ENCODE results near the gene USP6.
"Not testable (repeated sequence)": the region's sequence is repeated elsewhere in the genome, so short reads cannot be mapped to it uniquely, and the experiment has no call there.

USP6 gene

DNA sequence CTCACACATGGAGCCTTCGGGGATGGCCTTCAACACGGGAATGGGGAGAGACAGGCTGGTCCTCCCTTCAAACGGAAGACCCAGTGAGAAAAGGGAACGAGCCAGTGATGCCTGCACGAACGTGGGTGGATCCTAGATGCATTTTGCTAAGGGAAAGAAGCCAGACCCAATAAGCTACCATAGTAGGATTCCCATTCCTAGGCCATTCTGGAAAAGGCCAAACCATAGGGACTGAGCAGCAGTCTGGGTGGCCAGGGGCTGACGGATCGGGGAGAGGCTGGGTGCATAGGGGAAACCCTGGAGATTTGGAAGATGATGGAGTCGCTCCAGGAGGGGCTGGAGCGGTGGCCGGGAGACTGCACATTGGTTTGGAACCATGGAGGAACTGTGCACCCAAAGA is 18.7 kb downstream of the USP6 start:
- not testable (repeated sequence) for DNase-seq (ENCODE audit: low read depth in 3 of 3, low spot score in 1 of 3)

DNA sequence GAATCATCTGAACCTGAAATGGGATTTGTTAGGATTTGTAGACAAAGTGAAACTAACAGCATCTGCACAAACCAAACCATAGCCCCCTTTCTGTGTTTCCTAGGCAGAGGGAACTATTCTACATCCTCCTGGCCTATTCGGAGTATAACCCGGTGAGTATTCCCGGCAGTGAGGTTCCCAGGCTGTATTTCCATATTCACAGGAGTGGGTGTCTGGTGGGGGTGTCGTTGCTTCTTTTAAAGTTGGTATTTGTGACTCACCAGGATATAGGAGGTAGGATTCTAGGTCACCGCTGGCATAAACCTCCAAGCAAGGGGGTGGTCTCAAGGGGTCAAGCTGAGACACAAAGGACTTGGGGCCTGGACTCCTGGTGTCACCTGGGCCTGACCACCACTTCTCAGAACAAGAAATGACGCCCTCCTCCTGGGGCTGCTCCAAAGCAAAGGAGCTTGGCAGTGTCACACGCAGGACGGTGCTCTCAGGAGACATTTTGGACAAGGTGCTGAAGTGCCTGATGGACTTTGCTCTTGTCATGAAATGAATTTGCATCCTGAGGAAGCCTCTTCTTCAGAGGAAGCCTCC is 19.4 kb downstream of the USP6 start:
- not testable (repeated sequence) for DNase-seq (ENCODE audit: low read depth in 3 of 3, low spot score in 1 of 3)

DNA sequence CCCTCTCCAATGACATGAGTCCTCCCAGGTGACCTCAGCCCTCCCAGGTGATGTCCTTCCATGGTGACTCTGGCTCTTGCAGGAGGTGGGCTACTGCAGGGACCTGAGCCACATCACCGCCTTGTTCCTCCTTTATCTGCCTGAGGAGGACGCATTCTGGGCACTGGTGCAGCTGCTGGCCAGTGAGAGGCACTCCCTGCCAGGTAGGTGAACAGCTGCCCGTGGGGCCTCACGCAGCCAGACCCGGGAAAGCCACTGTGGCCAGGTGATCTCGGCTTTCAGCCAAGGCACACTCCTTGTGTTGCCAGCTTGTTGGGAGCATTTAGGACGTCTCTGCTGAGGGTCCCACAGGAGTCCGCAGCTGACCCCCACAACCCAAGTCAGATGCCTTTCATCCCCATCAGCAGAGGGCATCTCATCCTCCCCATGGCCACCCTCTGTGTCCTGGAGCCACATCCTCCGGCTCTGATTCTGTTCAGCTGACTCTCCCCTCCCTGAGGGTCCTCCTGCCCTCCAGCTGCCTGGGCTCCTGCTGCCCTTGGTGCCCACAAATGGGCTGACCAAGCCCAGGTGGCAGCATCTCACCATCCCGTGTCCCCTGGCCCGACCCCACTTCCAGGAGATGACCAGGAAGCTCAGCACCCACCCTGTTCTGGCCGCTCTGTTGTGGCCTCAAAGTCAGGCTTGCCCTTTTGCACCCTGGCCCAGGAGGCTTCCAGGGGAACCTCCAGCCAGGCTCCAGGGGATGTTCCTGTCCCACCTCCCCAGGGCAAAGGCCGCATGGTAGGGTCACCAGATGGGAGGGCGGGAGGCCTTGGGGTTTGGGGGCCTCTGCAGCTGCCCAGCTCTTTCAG is 20.1 kb downstream of the USP6 start:
- no peak for DNase-seq (ENCODE audit: low read depth in 3 of 3, low spot score in 1 of 3)

DNA sequence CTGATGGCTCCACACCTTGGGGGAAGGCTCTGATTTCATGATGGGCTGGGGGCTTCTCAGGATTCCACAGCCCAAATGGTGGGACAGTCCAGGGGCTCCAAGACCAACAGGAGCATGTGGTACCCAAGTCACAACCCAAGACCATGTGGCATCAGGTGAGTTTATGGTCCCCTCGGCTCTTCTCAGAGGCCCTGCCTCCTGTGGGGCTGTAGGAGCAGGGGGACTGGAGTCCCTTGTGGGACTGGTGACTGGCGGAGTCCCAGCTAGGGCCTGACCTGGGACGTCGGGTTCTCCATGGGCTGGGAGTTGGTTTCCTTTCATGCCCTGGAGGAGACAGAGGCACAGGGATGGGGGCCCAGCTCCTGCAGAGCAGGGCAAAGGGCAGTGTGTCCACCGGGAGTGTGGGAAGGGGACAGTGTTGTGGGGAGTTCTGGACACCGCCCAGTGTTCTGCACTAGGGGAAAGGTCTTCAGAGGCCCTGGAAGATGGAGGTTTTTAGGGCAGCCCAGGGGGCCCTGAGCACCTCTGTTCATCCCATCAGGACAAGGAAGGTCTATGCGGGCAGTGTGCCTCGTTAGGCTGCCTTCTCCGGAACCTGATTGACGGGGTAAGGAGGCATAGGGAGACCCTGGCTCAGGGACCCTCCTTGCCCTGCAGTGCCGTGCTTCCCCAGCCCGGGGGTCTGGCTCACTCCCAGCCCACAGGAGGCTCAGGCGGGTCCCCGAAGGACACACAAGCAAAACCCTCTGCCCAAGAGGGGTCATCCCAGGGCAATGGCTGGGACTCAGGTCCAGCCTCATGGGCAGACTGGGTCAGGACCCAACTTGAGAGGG is 21.0 kb downstream of the USP6 start:
- not testable (repeated sequence) for DNase-seq (ENCODE audit: low read depth in 3 of 3, low spot score in 1 of 3)

DNA sequence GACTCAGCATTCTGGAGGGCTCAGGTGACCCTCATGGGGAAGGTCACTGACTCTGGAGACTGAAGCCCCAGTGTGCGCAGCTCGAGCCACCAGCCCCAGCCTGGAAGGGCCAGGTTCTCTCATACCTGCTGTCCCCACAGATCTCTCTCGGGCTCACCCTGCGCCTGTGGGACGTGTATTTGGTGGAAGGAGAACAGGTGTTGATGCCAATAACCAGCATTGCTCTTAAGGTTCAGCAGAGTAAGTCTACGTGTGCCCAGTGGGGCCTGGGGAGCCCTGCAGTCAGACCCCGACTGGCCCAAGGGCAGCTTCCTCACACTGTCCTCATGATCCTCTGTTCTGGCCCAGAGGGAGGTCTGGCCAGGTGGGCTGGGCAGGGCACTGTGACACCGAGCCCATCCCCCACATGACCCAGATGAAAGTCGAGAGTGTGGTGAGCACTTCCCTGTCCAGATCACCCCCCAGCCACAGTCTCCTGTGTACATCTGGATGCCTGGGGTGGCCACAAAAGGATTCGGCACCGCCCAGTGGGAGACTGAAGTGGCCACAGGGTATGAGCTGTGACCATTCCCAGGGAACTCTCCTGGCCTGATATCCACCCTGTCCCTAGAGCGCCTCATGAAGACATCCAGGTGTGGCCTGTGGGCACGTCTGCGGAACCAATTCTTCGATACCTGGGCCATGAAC is 21.8 kb downstream of the USP6 start:
- DNase-seq (ENCODE audit: low read depth in 3 of 3, low spot score in 1 of 3): not testable (repeated sequence)

DNA sequence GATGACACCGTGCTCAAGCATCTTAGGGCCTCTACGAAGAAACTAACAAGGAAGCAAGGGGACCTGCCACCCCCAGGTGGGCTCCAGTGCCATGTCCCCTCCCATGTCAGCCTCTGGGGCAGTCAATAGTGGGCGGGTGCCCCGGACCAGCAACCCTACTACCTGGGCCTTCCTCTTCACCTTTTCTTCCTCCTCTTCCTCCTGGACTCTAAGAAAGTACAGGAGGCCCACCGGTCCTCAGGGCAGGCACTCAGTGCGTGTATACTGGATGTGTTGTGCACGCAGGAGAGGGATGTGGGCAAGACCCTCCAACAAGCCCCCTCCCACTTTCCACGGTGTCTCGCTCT is 22.3 kb downstream of the USP6 start:
- not testable (repeated sequence) for DNase-seq (ENCODE audit: low read depth in 3 of 3, low spot score in 1 of 3)

DNA sequence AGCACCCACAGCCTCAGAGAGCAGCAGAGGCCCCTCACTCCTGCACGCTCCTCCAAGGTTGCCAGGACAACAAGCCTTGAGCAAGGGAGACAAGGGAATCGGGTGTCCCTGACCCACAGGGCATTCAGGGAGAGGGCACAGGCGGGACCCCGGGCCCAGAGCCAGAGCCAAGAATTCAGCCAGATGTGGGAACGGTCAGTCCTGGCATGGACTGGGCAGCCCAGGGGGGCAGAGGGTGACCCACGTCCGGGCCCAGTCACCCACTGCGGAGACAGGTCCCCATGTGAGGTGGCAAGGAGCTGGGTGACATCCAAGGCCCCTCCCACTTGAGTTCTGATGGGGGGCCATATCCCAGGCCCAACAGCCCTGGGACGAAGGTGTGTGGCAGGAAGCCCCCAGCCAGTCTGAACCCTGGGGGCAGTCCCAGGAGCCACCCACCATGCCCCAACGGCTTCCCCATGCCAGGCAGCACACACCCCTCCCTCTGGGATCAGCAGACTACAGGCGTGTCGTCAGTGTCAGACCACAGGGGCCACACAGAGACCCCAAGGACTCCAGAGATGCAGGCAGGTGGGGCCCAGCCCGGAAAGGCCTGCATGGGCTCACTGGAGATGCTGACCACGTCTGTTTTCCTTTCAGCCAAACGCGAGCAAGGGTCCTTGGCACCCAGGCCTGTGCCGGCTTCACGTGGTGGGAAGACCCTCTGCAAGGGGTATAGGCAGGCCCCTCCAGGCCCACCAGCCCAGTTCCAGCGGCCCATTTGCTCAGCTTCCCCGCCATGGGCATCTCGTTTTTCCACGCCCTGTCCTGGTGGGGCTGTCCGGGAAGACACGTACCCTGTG is 23.0 kb downstream of the USP6 start:
- no peak for DNase-seq (ENCODE audit: low read depth in 3 of 3, low spot score in 1 of 3)

DNA sequence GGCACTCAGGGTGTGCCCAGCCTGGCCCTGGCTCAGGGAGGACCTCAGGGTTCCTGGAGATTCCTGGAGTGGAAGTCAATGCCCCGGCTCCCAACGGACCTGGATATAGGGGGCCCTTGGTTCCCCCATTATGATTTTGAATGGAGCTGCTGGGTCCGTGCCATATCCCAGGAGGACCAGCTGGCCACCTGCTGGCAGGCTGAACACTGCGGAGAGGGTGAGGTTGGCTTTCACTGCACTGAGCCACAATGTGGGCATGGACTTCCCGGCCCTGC is 23.6 kb downstream of the USP6 start:
- no peak for DNase-seq (ENCODE audit: low read depth in 3 of 3, low spot score in 1 of 3)

DNA sequence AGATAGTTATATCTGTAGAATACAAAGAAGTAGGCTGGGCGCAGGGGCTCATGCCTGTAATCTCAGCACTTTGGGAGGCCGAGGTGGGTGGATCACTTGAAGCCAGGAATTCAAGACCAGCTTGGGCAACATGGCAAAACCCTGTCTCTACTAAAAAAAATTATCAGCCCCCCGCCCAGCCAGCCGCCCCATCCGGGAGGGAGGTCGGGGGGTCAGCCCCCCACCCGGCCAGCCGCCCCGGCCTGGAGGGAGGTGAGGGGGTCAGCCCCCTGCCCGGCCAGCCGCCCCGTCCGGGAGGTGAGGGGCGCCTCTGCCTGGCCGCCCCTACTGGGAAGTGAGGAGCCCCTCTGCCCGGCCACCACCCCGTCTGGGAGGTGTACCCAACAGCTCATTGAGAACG is 27.0 kb downstream of the USP6 start:
- DNase-seq (ENCODE audit: low read depth in 3 of 3, low spot score in 1 of 3): not testable (repeated sequence)

DNA sequence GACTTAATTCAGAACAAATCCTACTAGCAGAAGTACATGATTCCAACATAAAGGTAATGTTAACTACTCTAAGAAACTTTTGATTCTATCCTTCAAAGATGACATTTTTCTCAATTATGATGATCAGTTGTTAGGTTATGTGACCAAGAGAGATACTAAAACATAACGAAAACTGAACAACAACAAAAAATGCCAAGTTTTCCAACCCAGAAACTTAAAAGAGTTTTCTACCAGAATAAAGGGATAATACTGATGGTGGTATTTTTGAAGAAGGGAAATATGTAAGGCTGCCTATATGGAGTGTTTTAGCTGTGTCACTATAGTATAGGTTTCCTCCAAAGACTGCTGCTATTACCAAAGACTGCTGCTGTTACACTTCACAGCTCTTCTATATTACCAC is 30.3 kb downstream of the USP6 start:
- DNase-seq (ENCODE audit: low read depth in 3 of 3, low spot score in 1 of 3): not testable (repeated sequence)

DNA sequence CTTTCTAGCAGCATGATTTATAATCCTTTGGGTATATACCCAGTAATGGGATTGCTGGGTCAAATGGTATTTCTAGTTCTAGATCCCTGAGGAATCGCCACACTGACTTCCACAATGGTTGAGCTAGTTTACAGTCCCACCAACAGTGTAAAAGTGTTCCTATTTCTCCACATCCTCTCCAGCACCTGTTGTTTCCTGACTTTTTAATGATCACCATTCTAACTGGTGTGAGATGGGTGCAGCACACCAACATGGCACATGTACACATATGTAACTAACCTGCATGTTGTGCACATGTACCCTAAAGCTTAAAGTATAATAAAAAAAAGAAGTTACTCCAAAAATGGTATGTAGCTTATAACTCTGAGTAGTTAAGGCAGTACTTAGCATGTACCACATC is 44.9 kb downstream of the USP6 start:
- DNase-seq (ENCODE audit: low read depth in 3 of 3, low spot score in 1 of 3): not testable (repeated sequence)

DNA sequence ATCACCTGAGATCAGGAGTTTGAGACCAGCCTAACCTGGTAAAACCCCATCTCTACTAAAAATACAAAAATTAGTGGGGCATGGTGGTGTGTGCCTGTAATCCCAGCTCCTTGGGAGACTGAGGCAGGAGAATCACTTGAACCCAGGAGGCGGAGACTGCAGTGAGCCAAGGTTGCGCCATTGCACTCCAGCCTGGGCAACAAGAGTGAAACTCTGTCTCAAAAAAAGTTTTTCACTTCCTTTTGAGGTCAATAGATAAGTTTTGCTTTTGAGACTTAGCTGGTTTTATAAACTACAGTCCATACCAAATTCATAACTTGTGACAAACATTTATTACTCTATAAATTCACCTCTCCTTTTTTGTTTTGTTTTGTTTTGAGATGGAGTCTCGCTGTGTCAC is 46.0 kb downstream of the USP6 start:
- not testable (repeated sequence) for DNase-seq (ENCODE audit: low read depth in 3 of 3, low spot score in 1 of 3)

DNA sequence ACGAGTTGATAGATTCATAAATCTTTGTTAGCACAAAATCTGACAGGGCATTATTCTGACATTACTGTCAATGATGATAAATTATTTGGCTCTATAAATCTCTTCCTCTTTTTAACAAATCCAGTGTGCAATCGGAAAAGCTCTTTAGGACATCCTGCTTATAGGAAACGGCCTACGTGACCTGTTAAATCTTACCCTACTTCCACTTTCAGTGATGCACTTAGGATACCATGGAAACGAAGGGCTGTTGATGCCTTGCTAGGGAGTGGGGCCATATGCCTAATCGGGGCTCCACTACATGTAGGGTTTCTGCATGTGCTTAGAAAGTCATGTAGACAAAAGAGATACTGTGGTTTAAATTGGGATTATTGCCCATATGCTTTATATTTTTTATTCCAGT is 48.6 kb downstream of the USP6 start:
- no peak for DNase-seq (ENCODE audit: low read depth in 3 of 3, low spot score in 1 of 3)

DNA sequence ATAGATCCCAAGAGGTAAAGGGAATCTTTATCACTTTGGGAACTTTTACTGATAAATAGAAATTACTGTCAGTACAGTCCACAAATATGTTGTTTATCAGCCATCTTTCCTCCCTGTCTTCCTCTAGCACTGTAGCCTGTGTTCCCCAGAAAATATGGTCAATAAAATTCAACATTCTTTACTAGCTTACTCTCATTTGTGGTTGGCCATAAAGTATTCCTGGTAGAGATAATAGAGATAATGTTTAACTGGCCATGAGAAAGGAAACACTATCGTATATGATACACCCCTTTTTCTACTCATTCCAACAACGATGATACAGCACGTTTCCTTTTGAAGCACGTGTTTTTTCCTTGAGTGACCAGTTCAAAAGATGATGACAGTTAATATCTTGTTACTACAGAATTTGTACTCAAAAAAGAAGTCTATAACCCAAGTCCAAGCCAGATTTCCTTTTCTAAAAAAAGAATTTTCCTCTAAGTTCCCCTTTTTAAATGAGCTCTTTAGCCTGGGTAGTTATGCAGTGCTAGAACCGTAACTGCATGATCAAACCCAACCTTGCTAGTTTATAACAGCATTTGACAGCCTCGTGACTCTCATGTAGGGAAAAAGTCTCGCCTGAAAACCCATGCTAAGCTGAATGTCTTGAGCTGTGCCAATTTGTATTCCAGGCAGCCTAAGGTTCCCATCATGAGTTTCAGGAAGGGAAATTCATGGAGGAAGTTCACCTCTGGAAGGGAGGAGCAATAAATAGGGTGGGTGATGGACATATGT is 50.1 kb downstream of the USP6 start:
- DNase-seq (ENCODE audit: low read depth in 3 of 3, low spot score in 1 of 3): not testable (repeated sequence)

DNA sequence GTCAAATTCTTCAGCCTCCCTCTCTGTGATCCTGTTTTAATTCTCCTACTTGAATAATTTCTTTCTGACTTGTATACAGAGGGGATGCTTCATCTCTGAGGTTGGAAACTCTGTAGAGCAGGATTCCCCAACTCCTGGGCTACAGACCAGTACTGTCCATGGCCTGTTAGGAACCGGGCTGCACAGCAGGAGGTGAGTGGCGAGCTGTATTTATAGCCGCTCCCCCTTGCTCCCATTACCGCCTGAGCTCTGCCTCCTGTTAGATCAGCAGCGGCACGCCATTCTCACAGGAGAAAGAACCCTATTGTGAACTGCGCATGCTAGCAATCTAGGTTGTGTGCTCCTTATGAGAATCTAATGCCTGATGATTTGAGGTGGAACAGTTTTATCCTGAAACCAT is 59.2 kb downstream of the USP6 start:
- not testable (repeated sequence) for DNase-seq (ENCODE audit: low read depth in 3 of 3, low spot score in 1 of 3)

DNA sequence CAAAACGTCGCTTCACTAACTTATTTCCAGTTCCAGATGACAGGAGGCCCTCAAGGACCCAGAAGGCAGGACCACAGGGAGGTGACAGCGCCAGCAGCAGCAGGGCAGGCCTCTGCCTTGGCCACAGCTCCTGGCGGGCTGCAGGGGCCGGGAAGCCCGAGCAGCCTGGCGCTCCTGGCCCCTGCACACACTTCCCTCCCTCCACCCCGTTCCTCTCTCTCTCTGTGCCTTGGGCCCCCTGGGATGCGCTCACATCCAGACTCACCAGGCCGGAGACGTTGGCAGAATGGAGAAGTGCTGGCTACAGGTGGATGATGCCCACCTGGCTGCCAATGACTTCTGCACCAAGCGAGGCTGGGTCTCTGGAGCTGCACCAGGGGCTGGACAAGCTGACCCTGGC is 63.2 kb downstream of the USP6 start:
- no peak for DNase-seq (ENCODE audit: low read depth in 3 of 3, low spot score in 1 of 3)

DNA sequence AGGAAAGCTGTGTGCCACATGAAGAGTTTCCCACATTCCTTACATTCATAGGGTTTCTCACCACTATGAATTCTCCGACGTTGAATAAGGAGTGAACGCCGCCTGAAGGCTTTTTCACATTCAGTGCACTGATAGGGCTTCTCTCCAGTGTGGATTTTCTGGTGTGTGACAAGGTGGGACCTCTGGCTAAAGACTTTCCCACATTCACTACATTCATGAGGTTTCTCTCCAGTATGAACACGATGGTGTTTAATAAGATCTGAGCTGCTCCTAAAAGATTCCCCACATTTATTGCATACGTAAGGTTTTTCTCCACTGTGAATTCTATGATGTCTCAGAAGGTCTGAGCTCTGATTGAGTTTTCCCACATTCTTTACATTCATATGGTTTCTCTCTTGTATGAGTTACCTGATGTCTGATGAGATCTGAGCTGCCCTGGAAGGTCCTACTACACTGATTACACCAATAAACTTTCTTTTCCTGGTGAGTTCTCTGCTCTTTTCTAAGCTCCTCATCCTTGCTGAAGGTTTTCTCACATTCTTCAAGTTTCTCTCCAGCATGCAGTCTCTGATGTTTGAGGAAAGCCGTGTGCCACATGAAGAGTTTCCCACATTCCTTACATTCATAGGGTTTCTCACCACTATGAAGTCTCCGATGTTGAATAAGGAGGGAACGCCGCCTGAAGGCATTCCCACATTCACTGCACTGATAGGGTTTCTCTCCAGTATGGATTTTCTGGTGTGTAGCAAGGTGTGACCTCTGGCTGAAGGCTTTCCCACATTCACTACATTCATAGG is 65.9 kb downstream of the USP6 start:
- no peak for DNase-seq (ENCODE audit: low read depth in 3 of 3, low spot score in 1 of 3)

DNA sequence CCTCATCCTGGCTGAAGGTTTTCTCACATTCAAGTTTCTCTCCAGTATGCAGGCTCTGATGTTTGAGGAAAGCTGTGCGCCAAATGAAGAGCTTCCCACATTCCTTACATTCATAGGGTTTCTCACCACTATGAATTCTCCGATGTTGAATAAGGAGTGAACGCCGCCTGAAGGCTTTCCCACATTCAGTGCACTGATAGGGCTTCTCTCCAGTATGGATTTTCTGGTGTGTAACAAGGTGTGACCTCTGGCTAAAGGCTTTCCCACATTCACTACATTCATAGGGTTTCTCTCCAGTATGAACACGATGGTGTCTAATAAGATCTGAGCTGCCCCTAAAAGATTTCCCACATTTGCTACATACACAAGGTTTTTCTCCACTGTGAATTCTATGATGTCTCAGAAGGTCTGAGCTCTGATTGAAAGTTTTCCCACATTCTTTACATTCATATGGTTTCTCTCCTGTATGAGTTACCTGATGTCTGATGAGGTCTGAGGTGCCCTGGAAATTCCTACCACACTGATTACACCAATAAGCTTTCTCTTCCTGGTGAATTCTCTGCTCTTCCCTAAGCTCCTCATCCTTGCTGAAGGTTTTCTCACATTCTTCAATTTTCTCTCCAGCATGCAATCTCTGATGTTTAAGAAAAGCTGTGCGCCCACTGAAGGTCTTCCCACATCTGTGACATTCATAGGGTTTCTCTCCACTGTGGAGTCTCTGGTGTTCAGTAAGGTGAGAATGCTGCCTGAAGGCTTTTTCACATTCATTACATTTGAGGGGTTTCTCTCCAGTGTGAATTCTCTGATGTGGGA is 67.0 kb downstream of the USP6 start:
- DNase-seq (ENCODE audit: low read depth in 3 of 3, low spot score in 1 of 3): no peak

Measured in stimulated activated CD4-positive, alpha-beta T cell treated with anti-CD3 and anti-CD28 coated beads, TNF-alpha, amount 100 ng/mL, for 1 hour (primary cell).